Caco-2 (cell line): ENCODE measurements around the gene ASCC2. TPM values are rescaled to one million over a fixed set of nuclear protein-coding genes. Genes with fewer than 3 reads are reported as not detected.

Experiments
- BruUV-seq: library from RNA; stranded (reverse); fragments of 400-500 nt; replicated peaks from 2 replicates; lab custom pipeline; 2021; lab: Mats Ljungman, UMichigan
- CTCF ChIA-PET: fragments of 300-600 bp; sonication (Branson Sonifier 250); formaldehyde crosslinking; loops from one replicate; lab custom pipeline; 2022; ENCODE audit warnings: antibody characterized with exemption; lab: Charles Lee
- POLR2A ChIA-PET: fragments of 300-600 bp; sonication (Branson Sonifier 250); formaldehyde crosslinking; loops from one replicate; lab custom pipeline; 2022; ENCODE audit warnings: antibody characterized with exemption; lab: Charles Lee
- DNase-seq, 2 experiments: peaks; one replicate each; pipeline versions ENCODE4 v3.0.0 to v3.0.0-alpha.2; 2020 to 2022
- H3K27me3 ChIP-seq: replicated peaks from 2 replicates; pipeline ENCODE4 v1.6.0; 2011; ENCODE audit warnings: low read length; ENCODE audit not compliant: control insufficient read depth, insufficient read depth
- H3K36me3 ChIP-seq: 2 replicates; pipeline ENCODE4 v1.5.1; 2011; ENCODE audit warnings: low read length; ENCODE audit not compliant: control insufficient read depth, insufficient read depth
- H3K4me1 ChIP-seq: fragments of 250-450 bp; sonication (Bioruptor Pico); 2 replicates; pipeline ENCODE4 v1.5.1; 2020; ENCODE audit warnings: mild to moderate bottlenecking
- H3K4me3 ChIP-seq: 2 replicates; pipeline ENCODE4 v1.5.1; 2011; ENCODE audit warnings: low read depth, mild to moderate bottlenecking, control low read depth, low read length
- H3K9me3 ChIP-seq: fragments of 250-450 bp; sonication (Bioruptor Pico); 2 replicates; pipeline ENCODE4 v1.5.1; 2020; ENCODE audit warnings: mild to moderate bottlenecking, moderate library complexity
- H3K27ac Mint-ChIP-seq: one replicate; pipeline ENCODE4 v1.8.0; 2022; ENCODE audit warnings: mixed read lengths; ENCODE audit not compliant: unreplicated experiment
- H3K27me3 Mint-ChIP-seq: one replicate; pipeline ENCODE4 v1.8.0; 2022; ENCODE audit warnings: mixed read lengths; ENCODE audit not compliant: insufficient read depth, unreplicated experiment
- H3K36me3 Mint-ChIP-seq: one replicate; pipeline ENCODE4 v1.8.0; 2022; ENCODE audit warnings: mild to moderate bottlenecking, mixed read lengths; ENCODE audit not compliant: insufficient read depth, unreplicated experiment
- H3K4me1 Mint-ChIP-seq: one replicate; pipeline ENCODE4 v1.8.0; 2022; ENCODE audit warnings: low read depth, mixed read lengths; ENCODE audit not compliant: unreplicated experiment
- H3K4me3 Mint-ChIP-seq: one replicate; pipeline ENCODE4 v1.8.0; 2022; ENCODE audit warnings: mild to moderate bottlenecking, moderate library complexity, mixed read lengths; ENCODE audit not compliant: unreplicated experiment
- H3K9me3 Mint-ChIP-seq: one replicate; pipeline ENCODE4 v1.8.0; 2022; ENCODE audit warnings: mixed read lengths; ENCODE audit not compliant: unreplicated experiment
- CTCF ChIP-seq, 2 experiments: fragments of 200-600 bp in 1 of 2; IDR thresholded peaks; 1 replicate in 1 of 2; 2 replicates in 1 of 2; pipeline versions ENCODE4 v1.5.1 to v1.8.0; 2011 to 2022; ENCODE audit warnings: antibody characterized with exemption in 1 of 2, control low read depth in 1 of 2, inconsistent platforms in 1 of 2, low read depth in 1 of 2, low read length in 1 of 2, mild to moderate bottlenecking in 1 of 2, moderate library complexity in 1 of 2; ENCODE audit not compliant: insufficient read depth in 1 of 2, severe bottlenecking in 1 of 2, unreplicated experiment in 1 of 2
- intact Hi-C: fragments of 100-400 bp; cut with micrococcal nuclease; formaldehyde crosslinking; loops from one replicate; pipeline ENCODE4 v1.10.0; 2022; ENCODE audit not compliant: unreplicated experiment
- total RNA-seq: library from RNA; stranded (reverse); gene quantifications from 2 replicates; pipeline ENCODE4 v1.2.3, GENCODE V29; 2022

Gene ASCC2
- total RNA-seq, 1 experiment from 2014 or later = 61.4 TPM

GRCh38 chr22:29784451-29785361 is 53.4 kb downstream of the ASCC2 start:
- Histone ChIP-seq H3K4me1 (peaks cover 28% of the 10 kb centered on the region), H3K36me3 (no peaks in the 10 kb centered on the region), H3K9me3 (no peaks in the 10 kb centered on the region), H3K4me3 (no peak overlapping the region), H3K27me3 (no peaks in the 10 kb centered on the region)
- Mint-ChIP-seq H3K4me1 (peaks cover 26% of the 10 kb centered on the region), H3K27ac (no peak overlapping the region), H3K4me3 (no peak overlapping the region), H3K27me3 (no peaks in the 10 kb centered on the region), H3K36me3 (peaks cover 10% of the 10 kb centered on the region), H3K9me3 (no peaks in the 10 kb centered on the region)
- BruUV-seq = no TSS peak
- intact Hi-C loops = no loop called here
- TF ChIP-seq CTCF (IDR thresholded peaks at IDR 0.05; ENCODE audit: insufficient read depth in 1 of 2, low read depth in 1 of 2, low read length in 1 of 2, severe bottlenecking in 1 of 2, unreplicated experiment in 1 of 2) = no peak
- DNase-seq = no peak
- ChIA-PET CTCF (no interaction called here), POLR2A (no interaction called here)

DNA sequence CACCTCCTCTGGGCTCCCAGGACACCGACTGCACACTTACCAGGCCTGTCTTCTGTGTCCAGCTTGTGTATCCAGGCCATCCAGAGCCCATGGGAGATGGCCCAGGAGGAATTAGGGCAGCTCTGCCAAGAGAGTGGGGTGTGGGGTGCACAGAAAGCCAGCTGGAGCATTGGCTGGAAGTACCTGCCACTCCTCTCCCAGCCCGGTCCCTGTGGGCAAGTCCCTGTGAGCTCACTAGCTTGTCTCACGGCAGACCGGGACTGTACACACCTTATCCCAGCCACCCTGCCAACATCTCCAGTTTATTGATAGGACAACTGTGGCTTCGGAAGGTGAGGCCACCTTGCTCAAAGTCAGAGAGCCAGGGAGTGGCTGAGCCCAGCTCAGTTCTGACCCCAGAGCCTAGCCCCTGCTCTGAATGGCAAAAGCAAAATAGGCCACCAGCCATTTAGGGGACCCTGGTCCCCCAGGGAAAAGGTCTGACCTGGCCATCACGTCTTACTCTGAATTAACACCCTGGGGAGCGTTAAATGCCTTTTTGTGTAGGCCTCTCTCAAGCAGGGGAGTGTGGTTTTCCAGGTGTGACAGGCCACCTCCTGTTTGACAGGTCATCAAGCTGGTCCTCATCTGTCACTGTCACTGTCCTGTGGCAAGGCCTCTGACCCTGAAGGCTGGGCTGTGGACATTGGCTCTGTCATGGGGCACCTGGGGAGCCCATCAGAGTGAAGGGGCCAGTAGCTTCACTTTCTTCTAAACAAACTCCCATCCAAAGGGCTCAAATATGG is 55.8 kb downstream of the ASCC2 start:
- Mint-ChIP-seq H3K9me3 (no peaks in the 10 kb centered on the region), H3K27ac (peak overlapping the region; percentile 53), H3K4me3 (no peak overlapping the region), H3K27me3 (no peaks in the 10 kb centered on the region), H3K36me3 (no peaks in the 10 kb centered on the region), H3K4me1 (peaks cover 26% of the 10 kb centered on the region)
- no peak for DNase-seq
- ChIA-PET CTCF (interaction anchor here (1.0 kb wide), 1 partner anchor 223 kb away, joined by 3 read pairs; no protein-coding TSS in a partner anchor), POLR2A (interaction anchor here (0.6 kb wide), 1 partner anchor 19 kb away, joined by 3 read pairs; no protein-coding TSS in a partner anchor)
- Histone ChIP-seq H3K4me1 (peaks cover 44% of the 10 kb centered on the region), H3K36me3 (no peaks in the 10 kb centered on the region), H3K9me3 (no peaks in the 10 kb centered on the region), H3K27me3 (no peaks in the 10 kb centered on the region), H3K4me3 (no peak overlapping the region)
- no TSS peak for BruUV-seq
- intact Hi-C loops = no loop called here
- no peak for TF ChIP-seq CTCF (IDR thresholded peaks at IDR 0.05; ENCODE audit: insufficient read depth in 1 of 2, low read depth in 1 of 2, low read length in 1 of 2, severe bottlenecking in 1 of 2, unreplicated experiment in 1 of 2)
